Measurements from ENCODE around the gene XYLT1. TPM values are rescaled to one million over a fixed set of nuclear protein-coding genes. Genes with fewer than 3 reads are reported as not detected.

Gene XYLT1
- total RNA-seq, 2 experiments from 2014 or later = 5.1 to 6.2 TPM

- Mint-ChIP-seq H3K27me3 (no peaks in the 10 kb centered on the region), H3K4me3 (no peak overlapping the region), H3K27ac (no peak overlapping the region), H3K4me1 (no peaks in the 10 kb centered on the region), H3K36me3 (ENCODE audit: low read depth) (no peaks in the 10 kb centered on the region), H3K9me3 (ENCODE audit: low read depth) (peaks cover 22% of the 10 kb centered on the region)
- ChIA-PET CTCF (no interaction called here), POLR2A (no interaction called here)
- intact Hi-C loops (cut with DNase I, micrococcal nuclease) = no loop called here
- DNase-seq (no peak), ATAC-seq (no peak)
These were observed 417.1 kb downstream of the XYLT1 start for GRCh38 chr16:17053536-17054160.
